HG03045 (cell line): ENCODE results near the gene GRID2.
A peak's percentile ranks its signal among the peaks of the same experiment; 100 is the strongest.

Source experiments
- ATAC-seq: cut with Tn5 transposase; IDR thresholded peaks from one replicate; pipeline ENCODE4 v1.9.1; 2021; ENCODE audit warnings: mild to moderate bottlenecking, moderate library complexity; ENCODE audit not compliant: unreplicated experiment

GRID2 gene

DNA sequence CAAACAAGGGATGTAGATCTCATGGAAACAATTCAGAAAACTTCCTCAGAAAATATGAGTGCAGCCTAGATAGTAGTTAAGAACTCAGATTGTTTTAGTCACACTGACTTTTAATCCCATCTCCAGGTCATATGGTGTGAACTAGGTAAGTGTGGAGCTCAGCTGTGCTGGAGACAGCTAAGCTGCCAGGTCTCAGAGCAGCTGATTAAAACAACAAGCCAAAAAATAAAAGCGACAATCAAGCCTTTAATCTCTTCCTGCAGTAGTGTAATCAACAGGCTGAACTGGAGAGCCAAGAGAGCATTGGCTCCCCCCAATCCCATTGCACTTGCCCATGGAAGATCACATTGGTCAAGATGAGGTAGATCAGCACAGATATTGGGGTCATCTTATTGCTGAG, 1426.5 kb downstream of the GRID2 start:
- no peak for ATAC-seq

DNA sequence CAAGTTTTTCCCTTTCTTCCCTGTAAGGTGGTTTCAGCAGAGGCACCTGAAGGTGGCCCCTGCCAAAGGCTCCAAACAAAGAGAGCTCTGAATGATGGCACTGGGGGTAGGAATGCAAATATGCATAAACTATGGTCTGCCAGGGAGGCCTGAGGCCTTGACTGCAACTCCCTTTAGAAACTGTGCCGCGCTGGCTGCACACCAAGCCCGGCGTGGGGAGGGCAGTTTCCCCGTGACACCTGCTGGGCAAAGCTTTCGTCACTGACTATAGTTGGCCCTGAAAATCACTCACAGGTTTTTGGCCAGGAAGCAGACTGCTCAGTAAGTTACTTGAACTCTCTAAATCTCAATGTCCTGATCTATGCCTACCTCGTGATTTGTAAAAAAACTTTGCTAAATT, 1427.0 kb downstream of the GRID2 start:
- ATAC-seq = no peak

DNA sequence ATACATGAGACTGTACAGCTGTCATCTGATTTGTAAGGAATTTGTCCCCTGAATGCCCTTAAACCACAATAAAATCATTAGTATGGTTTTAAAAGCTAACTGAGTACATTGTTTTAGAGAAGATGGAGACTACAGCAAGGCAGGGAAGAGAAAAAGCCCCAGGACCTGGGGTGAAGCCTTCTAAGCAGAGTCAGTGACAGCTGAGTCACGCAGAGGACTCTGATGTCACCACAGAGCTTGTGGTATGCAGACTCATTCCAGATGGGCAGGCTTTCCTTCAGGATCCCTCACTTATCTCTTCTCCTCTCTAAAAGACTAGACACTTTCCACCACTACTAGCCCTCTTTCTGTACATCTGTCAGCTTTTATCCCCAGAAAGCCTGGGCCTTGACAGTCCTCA, 1427.7 kb downstream of the GRID2 start:
- ATAC-seq = no peak

DNA sequence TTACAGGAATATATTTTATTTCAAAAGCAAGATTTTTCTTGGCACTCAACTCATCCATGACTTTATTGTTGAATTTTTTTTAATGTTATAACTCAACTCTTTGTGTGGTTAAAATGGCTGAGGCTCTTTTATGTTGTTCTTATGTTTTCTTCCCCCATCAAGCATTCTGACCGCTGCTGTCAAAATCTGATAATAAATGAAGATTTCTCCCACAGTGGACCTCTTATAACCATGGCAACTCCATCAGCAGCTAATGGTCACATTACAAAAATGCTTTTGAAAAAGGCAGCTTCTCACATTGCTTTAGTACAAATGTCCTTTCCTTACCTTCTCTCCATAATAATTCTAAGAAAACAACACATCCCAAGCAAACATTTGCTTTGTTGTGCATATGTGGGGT, 1428.7 kb downstream of the GRID2 start:
- ATAC-seq = no peak

DNA sequence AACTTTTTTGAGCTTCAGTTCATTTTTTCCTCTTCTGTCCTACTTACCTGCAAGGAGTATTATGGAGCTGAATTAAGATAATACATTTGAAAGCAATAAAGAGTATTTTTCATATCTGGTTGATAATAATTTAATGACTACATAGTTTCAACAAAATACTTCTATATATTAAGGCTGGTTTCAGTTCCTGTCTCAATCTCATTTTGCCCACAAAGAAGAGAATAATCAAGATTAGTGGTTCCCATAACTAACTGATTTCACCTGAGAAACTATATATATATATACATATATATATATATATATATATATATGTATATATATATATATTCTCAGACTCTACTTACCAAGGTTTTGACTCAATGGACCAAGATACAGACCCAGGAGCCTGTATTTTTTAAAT, 1437.1 kb downstream of the GRID2 start:
- ATAC-seq = no peak

DNA sequence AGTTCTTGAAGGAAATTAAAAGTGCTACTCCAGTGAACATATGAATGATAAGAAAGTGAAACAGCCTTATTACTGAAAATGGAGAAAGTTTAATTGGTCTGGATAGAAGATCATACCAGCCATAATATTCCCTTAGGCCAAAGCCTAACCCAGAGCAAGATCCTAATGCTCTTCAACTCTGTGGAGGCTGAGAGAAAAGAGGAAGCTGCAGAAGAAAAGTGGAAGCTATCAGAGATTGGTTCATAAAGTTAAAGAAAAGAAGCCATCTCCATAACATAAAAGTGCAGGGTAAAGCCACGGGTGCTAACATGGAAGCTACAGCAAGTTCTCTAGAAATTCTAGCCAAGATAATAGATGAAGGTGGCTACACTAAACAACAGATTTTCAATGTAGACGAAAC, 1439.3 kb downstream of the GRID2 start:
- no peak for ATAC-seq

DNA sequence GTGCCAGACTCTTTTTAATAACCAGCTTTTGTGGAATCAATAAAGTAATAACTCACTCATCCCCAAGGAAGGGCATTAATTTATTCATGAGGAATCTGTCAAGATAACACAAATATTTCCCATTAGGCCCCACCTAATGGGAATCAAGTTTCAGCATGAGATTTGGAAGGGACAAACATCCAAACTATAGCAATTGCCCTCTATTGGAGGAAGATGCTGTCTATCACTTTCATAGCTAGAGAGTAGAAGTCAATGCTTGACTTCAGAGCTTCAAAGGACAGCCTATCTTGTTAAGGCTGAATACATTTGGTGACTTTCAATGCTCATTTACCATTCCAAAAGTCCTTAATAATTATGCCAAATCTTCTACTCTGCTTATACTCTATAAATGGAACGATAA, 1439.9 kb downstream of the GRID2 start:
- no peak for ATAC-seq

DNA sequence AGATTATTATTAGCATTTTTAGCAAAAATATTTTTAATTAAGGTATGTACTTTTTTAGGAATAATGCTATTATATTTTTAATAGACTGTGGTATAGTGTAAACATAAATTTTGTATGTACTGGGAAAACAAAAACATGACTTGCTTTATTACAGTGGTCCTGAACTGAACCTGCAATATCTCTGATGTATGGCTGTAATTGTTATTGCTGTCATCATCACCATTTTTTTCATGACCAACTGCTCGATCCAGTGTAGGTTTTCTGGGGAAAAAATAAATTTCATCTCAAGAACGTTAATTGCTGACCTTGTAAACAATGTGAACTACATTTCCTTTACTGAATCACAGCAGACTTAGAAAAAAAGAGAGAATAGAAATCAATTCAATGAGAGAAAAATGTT, 1441.2 kb downstream of the GRID2 start:
- ATAC-seq = no peak

DNA sequence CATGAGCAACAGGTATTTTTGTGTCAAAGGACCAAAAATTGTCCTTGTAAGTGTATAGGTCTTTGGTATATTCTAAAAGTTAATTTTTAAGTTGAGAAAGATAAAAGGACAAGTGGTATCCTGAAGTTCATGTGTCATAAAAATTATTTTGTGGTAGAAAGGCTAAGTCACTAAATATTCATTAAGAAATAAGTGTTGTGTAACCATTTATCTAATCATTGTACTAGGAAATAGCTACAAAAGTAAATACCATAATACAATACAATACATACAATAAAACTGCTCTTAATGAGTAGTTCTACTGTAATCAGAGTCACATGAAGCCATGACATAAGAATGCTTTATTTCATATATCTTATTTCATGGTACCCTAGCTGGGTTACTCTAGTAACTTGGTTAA, 1442.3 kb downstream of the GRID2 start:
- ATAC-seq = no peak

DNA sequence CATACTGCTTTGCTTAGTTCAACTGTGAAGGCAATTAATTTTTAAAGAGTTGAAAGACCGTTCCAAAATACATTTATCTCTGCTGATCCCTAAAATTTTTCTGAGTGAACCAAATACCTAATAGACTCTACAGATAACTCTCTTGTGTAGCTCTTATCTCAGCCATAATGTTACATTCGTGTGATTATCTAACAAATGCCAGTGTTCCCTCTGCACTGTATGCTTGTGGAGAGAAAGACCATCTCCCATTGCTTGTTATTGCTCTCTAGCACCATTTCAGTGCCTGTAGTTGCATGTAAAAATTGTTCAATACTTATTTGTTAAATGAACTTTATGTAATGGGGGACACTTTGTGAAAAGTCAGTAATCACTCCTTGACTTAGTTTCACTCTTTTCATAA, 1443.5 kb downstream of the GRID2 start:
- no peak for ATAC-seq

DNA sequence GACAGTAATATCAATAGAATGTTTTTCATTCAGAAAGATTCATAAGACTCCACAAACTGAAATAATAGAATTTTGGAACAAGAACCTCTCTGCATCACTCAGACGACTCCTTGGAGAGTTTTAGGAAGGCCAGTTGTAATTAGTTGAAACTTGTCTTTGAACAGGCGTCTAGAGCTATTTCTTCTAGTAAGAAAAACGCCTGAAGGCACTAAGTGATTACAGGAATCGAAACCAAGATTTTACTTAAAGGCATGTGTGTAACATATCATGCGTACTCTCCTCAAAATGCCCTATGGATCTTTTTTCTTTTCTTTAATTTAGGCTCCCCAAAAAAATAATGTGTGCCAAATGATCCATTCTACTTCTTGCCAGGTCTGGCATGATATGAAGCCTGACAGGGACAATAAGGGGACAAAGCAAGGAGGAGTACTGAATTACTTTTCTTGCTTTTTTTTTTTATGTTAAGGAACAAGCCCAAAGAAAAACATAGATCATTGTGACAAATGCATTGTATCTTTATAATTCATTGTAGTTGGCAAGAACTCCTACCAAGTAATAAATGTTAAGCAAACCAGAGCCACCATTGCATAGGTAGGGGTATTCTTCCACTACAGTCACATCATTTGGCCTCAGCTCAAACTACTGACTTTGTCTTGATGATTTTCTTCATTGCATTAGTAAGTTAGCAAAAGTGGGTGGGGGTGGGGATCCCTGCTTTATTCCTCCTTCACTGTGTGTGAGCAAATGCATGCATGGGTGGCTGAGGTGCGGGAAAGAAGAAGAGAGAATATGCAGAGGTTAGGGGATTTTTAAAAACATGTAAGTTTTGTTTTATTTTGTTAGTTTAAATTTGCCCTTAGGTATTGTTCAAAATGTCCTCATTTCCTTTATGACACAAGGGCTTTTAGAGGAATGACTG, 1444.9 kb downstream of the GRID2 start:
- ATAC-seq = peak; percentile 19

DNA sequence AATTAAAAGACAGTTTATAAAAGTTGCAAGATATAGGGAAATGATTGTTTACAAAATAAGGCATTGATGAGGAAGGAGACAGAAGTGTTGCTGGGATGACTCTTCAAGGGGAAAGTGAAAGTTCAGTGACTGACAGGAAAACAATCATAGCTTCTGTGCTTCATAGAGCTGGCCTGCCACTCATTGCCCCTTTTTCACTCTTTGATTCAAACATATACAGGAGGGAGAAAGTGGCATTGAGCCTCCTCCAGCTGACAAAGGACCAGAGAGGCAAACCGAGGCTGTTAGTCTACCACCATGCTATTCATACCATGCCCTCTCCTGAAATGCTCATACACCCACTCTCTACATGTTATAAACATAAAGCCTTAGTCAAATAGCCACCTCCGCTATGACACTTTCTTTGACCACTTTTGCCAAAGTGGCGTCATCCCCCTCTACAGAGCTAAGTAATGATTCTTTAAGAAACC, 1445.6 kb downstream of the GRID2 start:
- peak; percentile 94 for ATAC-seq

DNA sequence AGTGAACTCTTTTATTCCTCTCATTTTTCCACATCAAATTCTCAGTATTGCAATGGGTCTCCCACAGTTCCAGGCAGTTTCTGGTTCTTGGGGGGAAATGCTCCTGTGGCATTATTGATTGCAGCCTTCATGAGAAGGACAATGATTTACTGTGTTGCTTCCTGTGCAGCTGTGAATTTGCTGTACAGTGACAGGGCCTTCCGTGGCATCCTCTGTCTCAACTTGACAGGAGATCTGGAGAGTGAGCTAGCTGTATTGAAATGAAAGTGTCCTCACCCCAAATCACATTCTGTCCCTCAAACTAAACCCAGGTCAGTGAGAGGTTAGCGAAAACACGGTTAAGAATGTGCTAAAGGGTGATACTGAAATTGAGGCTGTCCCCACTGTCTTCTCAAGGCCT, 1447.6 kb downstream of the GRID2 start:
- no peak for ATAC-seq

DNA sequence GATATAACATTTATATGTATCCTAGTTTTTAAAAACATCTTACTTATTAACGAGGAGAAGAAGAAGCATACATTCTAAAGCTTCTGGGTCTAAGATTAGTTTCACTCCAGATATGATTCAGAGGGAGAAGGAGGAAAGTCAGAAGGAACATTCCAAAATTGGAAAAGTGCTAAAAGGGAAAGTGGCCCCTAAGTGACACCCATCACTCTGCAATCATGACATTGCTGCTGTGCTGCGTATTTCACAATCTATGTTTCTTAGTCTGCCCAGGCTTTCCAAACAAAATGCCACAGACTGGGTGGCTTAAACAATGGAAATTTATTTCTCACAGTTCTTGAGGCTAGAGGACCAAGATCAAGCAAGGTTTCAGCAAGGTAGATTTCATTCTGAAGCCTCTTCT, 1452.3 kb downstream of the GRID2 start:
- no peak for ATAC-seq

DNA sequence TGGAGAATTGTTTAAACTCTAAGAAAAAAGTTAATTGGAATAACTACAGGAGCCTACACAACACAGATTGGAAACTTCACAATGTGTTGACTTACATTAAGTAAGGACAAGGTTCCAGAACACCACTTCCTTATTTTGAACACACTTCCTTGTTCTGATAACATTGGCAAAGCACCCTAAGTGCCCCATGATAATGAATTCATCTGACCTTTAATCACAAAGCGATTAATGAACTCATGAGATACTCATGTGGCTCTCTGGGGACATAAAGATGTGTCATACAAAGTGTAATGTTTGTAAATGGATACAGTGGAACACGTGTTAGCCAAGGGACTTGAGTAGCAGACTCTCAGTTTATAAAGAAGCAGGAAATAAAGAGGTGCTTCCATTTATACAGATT, 1455.7 kb downstream of the GRID2 start:
- ATAC-seq = no peak

DNA sequence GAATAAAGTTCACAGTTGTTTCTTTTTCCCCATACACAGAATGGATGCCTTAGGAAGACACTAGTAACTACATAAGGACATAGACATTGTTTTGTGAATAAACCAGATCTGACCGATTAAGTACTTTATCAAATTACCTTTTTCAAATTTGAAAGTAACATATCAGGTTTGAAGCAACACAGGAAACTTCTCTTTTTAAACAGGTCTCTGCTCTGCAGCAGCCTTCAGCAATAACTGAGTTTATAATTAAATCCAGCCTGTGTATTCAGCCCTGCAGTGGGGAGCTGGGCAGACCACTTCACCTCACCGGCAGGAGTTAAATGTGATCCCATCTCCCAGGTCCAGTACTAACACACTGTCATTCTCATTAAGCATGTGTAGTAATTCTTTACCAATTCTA, 1456.5 kb downstream of the GRID2 start:
- no peak for ATAC-seq

DNA sequence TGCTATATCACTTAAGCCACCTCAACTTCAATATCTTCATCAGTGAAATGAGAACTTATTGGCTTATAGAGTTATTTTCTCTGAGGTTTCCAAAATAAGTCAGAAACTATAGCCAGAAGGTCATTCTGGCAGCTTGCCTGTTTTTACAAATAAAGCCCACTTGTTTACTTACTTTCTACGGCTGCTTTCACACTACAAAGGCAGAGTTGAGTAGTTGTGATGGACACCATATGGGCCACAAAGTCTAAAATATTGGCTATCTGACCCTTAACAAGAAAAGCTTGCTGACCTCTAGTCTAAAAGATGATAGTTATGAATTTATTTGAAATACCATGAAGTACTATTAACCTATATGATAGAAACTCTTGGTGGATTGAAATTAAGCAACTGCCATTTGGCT, 1457.5 kb downstream of the GRID2 start:
- no peak for ATAC-seq

DNA sequence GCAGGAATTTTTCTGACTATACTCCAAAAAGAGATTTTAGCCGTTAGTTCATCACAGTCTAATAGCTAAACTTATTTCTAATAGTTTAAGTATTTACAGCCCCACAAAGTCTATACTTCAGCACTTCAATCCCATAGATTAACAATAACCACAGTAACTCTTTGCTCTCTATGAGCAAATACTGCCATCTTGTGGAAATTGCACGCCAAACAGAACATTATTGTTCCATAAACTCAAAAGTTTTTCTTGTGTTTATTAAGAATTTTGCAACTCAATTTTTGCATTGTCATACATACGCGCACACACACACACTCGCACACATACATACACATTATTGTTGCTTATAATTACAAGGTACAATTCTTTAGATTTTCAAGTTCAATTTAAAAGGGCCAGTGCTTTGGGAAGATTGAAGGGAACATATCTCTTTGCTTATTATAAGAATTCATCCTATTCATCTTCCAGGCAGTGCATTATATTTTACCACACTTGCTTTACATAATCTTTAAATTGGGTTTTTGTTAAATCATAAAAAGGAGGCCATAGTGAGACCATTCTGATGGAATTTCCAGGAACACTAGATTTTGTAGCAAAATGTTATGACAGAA, 1461.0 kb downstream of the GRID2 start:
- peak; percentile 72 for ATAC-seq

DNA sequence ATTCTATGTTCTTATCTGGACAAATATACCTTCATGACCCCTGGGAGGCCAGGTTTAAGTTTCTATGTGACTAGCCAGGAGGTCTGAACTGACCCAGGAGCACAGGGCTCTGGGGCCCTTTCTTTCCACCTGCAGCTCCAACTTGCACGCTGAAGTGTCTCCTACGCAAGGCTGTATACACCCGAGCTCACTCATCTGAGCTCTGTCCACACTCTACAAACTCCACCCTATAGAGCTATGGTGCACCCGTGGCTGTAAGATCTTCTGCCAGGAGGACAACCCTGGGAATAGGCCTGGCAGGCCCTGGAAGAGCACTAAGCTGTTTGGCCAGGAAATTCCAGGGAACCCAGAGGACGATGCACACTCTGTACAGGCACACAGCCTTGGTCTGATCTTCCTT, 1464.2 kb downstream of the GRID2 start:
- no peak for ATAC-seq

DNA sequence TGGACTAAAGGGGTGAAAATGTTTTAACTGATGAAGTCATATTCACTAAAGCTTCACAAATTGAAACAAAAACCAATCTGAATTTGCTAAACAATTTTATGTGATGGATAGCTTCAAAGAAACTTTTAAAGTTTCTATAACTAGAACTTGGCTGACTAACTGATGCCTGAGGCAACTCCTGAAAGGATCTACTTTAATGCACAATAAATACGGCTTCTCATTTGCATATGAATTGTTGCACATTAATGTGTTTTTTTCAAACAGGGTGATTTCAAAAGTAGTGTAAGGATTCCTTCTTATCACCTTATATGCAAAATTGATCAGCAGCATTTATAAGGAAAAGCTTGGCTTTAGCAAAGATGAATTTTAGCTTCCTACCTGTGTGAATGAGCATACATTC, 1466.4 kb downstream of the GRID2 start:
- no peak for ATAC-seq

DNA sequence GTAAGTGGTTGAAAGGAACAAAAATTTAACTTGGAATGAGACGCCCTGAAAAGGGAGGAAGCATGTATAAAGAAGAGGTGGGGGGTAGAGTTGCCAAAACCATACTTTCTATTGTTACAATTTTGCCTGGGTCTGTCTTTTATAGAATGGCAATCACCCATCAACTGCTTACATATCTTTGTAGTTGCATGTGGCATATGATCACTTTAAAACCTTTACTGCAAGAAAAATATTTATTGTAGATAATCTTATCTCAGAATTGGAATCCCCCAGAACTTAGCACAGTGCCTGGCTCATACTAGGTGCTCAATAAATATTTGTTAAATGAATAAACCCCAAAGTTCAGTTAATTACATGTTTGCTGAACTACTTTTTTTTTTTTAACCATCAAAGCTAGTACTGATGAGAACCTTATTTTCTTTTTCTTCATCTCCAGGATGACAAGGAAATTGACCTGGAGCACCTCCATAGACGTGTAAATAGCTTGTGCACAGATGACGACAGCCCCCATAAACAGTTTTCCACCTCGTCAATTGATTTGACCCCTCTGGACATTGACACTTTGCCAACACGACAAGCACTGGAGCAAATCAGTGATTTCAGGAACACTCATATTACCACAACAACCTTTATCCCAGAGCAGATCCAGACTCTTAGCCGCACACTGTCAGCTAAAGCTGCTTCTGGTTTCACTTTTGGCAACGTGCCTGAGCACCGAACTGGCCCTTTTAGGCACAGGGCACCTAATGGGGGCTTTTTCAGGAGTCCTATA, 1468.1 kb downstream of the GRID2 start:
- no peak for ATAC-seq

DNA sequence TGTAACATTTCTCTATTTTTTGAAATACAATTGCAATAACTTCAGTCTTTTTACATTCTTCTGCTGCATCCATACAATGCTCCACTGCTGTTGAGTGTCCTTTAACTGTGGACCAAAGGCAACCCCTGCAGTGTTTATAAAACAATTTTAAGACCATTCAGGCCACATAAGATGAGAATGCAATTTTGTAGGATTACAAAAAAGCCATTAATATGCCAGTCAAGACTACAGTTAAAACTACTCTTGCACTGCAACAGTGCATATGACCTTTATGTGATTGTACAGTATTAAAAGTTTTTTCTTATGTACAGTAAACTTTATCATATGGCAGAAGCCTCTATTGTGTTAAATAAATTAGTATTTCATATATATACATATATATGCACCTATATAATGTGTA, 1469.1 kb downstream of the GRID2 start:
- ATAC-seq = no peak
